A549 (cell line): ENCODE results near the gene BATF. TPM values are rescaled to one million over a fixed set of nuclear protein-coding genes. Genes with fewer than 3 reads are reported as not detected.

ENCODE experiments used
- ATAC-seq, 2 experiments: fragments of 200-7000 bp in 1 of 2; fragments of >200 bp in 1 of 2; cut with Nextera tagmentation in 1 of 2; cut with Tn5 transposase in 1 of 2; 3 replicates each; pipeline versions ENCODE4 v1.8.0 to v1.9.1; 2018 to 2020; ENCODE audit warnings: mild to moderate bottlenecking in 1 of 2, moderate library complexity in 1 of 2
- CTCF ChIA-PET: fragments of 300-600 bp; sonication (Branson Sonifier 250); formaldehyde crosslinking; extraction: SDS; loops from one replicate; lab custom pipeline; 2021; ENCODE audit warnings: antibody characterized with exemption, inconsistent platforms; lab: Yijun Ruan, JAX
- POLR2A ChIA-PET: fragments of 350-600 bp; formaldehyde crosslinking; extraction: SDS; loops from one replicate; lab custom pipeline; 2021; ENCODE audit warnings: antibody characterized with exemption, inconsistent platforms; lab: Yijun Ruan, JAX
- DNase-seq, 2 experiments: peaks; one replicate each; pipeline versions ENCODE4 v3.0.0 to v3.0.0-alpha.2; 2011 to 2016; ENCODE audit warnings: low read depth in 1 of 2, low spot score in 1 of 2
- FAIRE-seq: peaks from 2 replicates; lab custom pipeline; 2011; peaks lifted over from hg19 to GRCh38; lab: Jason Lieb, UNC
- H3K27ac ChIP-seq, 2 experiments: fragments of >200 bp; sonication (Bioruptor Twin); formaldehyde crosslinking; 3 replicates each; pipeline ENCODE4 v1.5.1; 2016 to 2017
- H3K4me1 ChIP-seq: fragments of >200 bp; sonication (Bioruptor Twin); formaldehyde crosslinking; 3 replicates; pipeline ENCODE4 v1.6.1; 2016
- H3K4me2 ChIP-seq: fragments of >200 bp; sonication (Bioruptor Twin); formaldehyde crosslinking; 3 replicates; pipeline ENCODE4 v1.6.1; 2016
- H3K4me3 ChIP-seq: fragments of >200 bp; sonication (Bioruptor Twin); formaldehyde crosslinking; 3 replicates; pipeline ENCODE4 v1.5.1; 2016
- H3K9me3 ChIP-seq: fragments of >200 bp; sonication (Bioruptor Twin); formaldehyde crosslinking; 3 replicates; pipeline ENCODE4 v1.6.1; 2016
- BCL3 ChIP-seq: fragments of >200 bp; sonication (Bioruptor Twin); formaldehyde crosslinking; IDR thresholded peaks from 3 replicates; pipeline ENCODE4 v1.6.1; 2016
- CBX8 ChIP-seq: fragments of 200-600 bp; sonication (generic); IDR thresholded peaks from 2 replicates; pipeline ENCODE4 v1.6.1; 2016
- CEBPB ChIP-seq, 2 experiments: fragments of >200 bp in 1 of 2; sonication (Bioruptor Twin) in 1 of 2; formaldehyde crosslinking in 1 of 2; IDR thresholded peaks; 2 replicates each; pipeline ENCODE4 v1.6.1; 2012 to 2016
- EP300 ChIP-seq, 2 experiments: fragments of >200 bp; sonication (Bioruptor Twin); formaldehyde crosslinking; IDR thresholded peaks; 2 replicates in 1 of 2; 3 replicates in 1 of 2; pipeline ENCODE4 v1.6.1; 2016 to 2017
- FOSB ChIP-seq: fragments of 250-450 bp; sonication (Bioruptor Pico); IDR thresholded peaks from 2 replicates; pipeline ENCODE4 v1.5.0; 2020; ENCODE audit warnings: mild to moderate bottlenecking, moderate library complexity
- FOSL2 ChIP-seq, 2 experiments: fragments of 450-650 bp in 1 of 2; fragments of >200 bp in 1 of 2; sonication (Bioruptor Twin) in 1 of 2; formaldehyde crosslinking; IDR thresholded peaks; 2 replicates each; pipeline versions ENCODE4 v1.5.0 to v1.6.1; 2016 to 2020; ENCODE audit warnings: mild to moderate bottlenecking in 1 of 2, moderate library complexity in 1 of 2
- FOXS1 ChIP-seq: fragments of 250-450 bp; sonication (Bioruptor Pico); IDR thresholded peaks from 2 replicates; pipeline ENCODE4 v1.5.0; 2020; ENCODE audit warnings: mild to moderate bottlenecking, moderate library complexity
- HEYL ChIP-seq: fragments of 250-450 bp; sonication (Bioruptor Pico); IDR thresholded peaks from 2 replicates; pipeline ENCODE4 v1.8.0; 2021; ENCODE audit warnings: mild to moderate bottlenecking, moderate library complexity
- HOXB13 ChIP-seq: fragments of 250-450 bp; sonication (Bioruptor Pico); IDR thresholded peaks from 2 replicates; pipeline ENCODE4 v1.5.0; 2020; ENCODE audit warnings: low read depth, mild to moderate bottlenecking, moderate library complexity
- HOXB5 ChIP-seq: fragments of 250-450 bp; sonication (Bioruptor Pico); IDR thresholded peaks from 2 replicates; pipeline ENCODE4 v1.5.0; 2020; ENCODE audit warnings: mild to moderate bottlenecking, moderate library complexity
- MAX ChIP-seq: IDR thresholded peaks from 2 replicates; pipeline ENCODE4 v1.6.1; 2012
- MAZ ChIP-seq: fragments of 150-350 bp; IDR thresholded peaks from 2 replicates; pipeline ENCODE4 v1.6.1; 2014; ENCODE audit warnings: antibody characterized with exemption, low read depth, low read length, borderline replicate concordance
- MYC ChIP-seq: IDR thresholded peaks from 2 replicates; pipeline ENCODE4 v1.6.1; 2012; ENCODE audit warnings: mild to moderate bottlenecking, inconsistent platforms, low read length, improper control_type of control experiment, borderline replicate concordance
- POLR2A ChIP-seq: IDR thresholded peaks from 2 replicates; pipeline ENCODE4 v1.6.1; 2012; ENCODE audit warnings: mild to moderate bottlenecking, low read length
- RCOR1 ChIP-seq: fragments of 150-350 bp; IDR thresholded peaks from 2 replicates; pipeline ENCODE4 v1.6.1; 2014; ENCODE audit warnings: antibody characterized with exemption, low read length, low read depth
- USF2 ChIP-seq: fragments of 450-650 bp; IDR thresholded peaks from 2 replicates; pipeline ENCODE4 v1.6.1; 2014; ENCODE audit warnings: antibody characterized with exemption
- ZC3H11A ChIP-seq: fragments of 450-650 bp; IDR thresholded peaks from 2 replicates; pipeline ENCODE4 v1.6.1; 2014; ENCODE audit warnings: antibody characterized with exemption, mild to moderate bottlenecking
- ZFP36 ChIP-seq: fragments of 450-650 bp; IDR thresholded peaks from 2 replicates; pipeline ENCODE4 v1.6.1; 2014; ENCODE audit warnings: borderline replicate concordance; ENCODE audit not compliant: partially characterized antibody
- ZNF302 ChIP-seq: fragments of 250-450 bp; sonication (Bioruptor Pico); IDR thresholded peaks from 2 replicates; pipeline ENCODE4 v1.9.0; 2021; ENCODE audit warnings: inconsistent platforms, mild to moderate bottlenecking, moderate library complexity
- WGBS: methylation state at CpG from one replicate; pipeline ENCODE4 v1.1.6; 2017; ENCODE audit errors: missing lambda C conversion rate; 5-methylcytosine and 5-hydroxymethylcytosine counted together
- polyA plus RNA-seq, 4 experiments: library from polyadenylated mRNA; depleted of rRNA in 3 of 4; stranded (reverse); fragments of >200 nt; fragmentation: RNase III in 1 of 4; extraction: RNeasy Plus Mini Kit Qiagen cat#74134 plus additional on column Dnase treatment in 1 of 4; gene quantifications; 2 replicates in 3 of 4; 3 replicates in 1 of 4; pipeline ENCODE4 v1.2.3, GENCODE V29; 2011 to 2017
- TF ChIP-seq, protein P1 (sequence below): IDR thresholded peaks from 2 replicates; pipeline ENCODE4 v1.6.1; 2012; ENCODE audit warnings: low read depth, borderline replicate concordance
- TF ChIP-seq, protein P2 (sequence below): fragments of 200-600 bp; sonication (generic); IDR thresholded peaks from 2 replicates; pipeline ENCODE4 v1.6.1; 2016; ENCODE audit warnings: antibody characterized with exemption, mild to moderate bottlenecking, moderate library complexity

BATF gene
- polyA plus RNA-seq, 2 of the 4 experiments (the other 2 are of a cell fraction) = not detected

DNA sequence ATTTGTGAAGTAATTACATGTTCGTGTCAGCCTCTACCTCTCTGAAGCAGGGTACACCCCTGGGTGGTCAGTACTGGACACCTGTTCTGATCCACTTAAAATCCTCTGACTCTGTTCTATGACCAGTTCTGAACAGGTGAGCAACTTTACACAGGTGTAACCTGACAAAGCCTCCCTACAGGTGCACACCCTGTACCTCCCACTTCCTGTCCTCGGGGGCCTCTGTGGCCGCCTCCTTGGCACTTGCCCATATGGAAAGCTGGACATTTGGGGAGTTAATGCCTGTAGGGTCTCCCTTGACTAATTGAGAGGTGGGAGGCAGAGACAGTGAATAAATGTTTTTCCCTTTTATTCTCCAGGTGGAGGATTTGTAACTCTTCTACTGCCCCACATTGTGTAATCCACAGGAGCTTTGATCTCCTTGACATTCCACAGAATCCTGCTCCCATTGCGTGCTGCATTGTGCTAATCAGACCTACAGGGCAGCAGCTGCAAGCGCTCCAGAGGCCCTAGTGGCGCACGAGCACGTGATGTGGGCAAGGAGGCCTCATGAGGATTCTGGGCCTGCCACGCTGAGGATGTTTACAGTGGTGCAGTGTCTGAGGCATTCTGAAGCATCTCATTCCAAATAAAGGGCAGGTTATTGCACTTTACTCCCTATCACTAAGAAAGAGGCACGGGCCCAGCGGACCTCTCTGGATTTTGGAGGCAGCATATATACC, 45.8 kb upstream of the BATF start (continued):
- no peak for TF ChIP-seq EP300 (IDR thresholded peaks at IDR 0.05)

- no peaks in the 10 kb centered on the region for H3K9me3 ChIP-seq
- 91% methylated on average over 5 of the region's 5 CpGs for WGBS
- no peak overlapping the region for H3K27ac ChIP-seq
- ChIA-PET POLR2A (no interaction called here), CTCF (interaction anchor here (0.9 to 5.9 kb wide), 5 partner anchors 9 to 169 kb away, joined by 3 to 51 read pairs (median 7); no protein-coding TSS in a partner anchor)
- H3K4me1 ChIP-seq = no peaks in the 10 kb centered on the region
- H3K4me3 ChIP-seq = no peak overlapping the region
- no peak for FAIRE-seq
- H3K4me2 ChIP-seq = no peak overlapping the region
- DNase-seq = no peak
- TF ChIP-seq POLR2A (no peak), FOSB (CRISPR knock-in tag) (no peak), RCOR1 (no peak), MYC (no peak), CBX8 (no peak), FOXS1 (CRISPR knock-in tag) (no peak)
- TF ChIP-seq, protein P1, sequence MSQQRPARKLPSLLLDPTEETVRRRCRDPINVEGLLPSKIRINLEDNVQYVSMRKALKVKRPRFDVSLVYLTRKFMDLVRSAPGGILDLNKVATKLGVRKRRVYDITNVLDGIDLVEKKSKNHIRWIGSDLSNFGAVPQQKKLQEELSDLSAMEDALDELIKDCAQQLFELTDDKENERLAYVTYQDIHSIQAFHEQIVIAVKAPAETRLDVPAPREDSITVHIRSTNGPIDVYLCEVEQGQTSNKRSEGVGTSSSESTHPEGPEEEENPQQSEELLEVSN = no peak
- ATAC-seq = peak in 1 of 2 experiments; percentile 6; a peak in 2 of 6 replicates
Measured at GRCh38 chr14:75477881-75478280, 44.4 kb upstream of the BATF start.

- no peak for FAIRE-seq
- Histone ChIP-seq H3K27ac (no peak overlapping the region), H3K4me1 (no peaks in the 10 kb centered on the region), H3K4me2 (no peak overlapping the region), H3K4me3 (no peak overlapping the region), H3K9me3 (no peaks in the 10 kb centered on the region)
- CTCF ChIA-PET = interaction anchor here (0.7 to 5.9 kb wide), 10 partner anchors 9 to 178 kb away, joined by 3 to 51 read pairs (median 4); no protein-coding TSS in a partner anchor
- no peak for ATAC-seq
- DNase-seq = no peak
- WGBS = 66% methylated on average over 11 of the region's 11 CpGs
- TF ChIP-seq ZC3H11A (no peak), MAZ (no peak), MAX (no peak), ZNF302 (CRISPR knock-in tag) (no peak), ZFP36 (no peak)
- POLR2A ChIA-PET = no interaction called here
Measured at GRCh38 chr14:75479770-75480600, 42.3 kb upstream of the BATF start.

GRCh38 chr14:75482366-75482765, 39.9 kb upstream of the BATF start:
- DNase-seq = no peak
- Histone ChIP-seq H3K4me1 (0 out of 3 replicates have a peak, but pooled peaks cover 2% of the 10 kb centered on the region), H3K9me3 (no peaks in the 10 kb centered on the region), H3K4me2 (no peak overlapping the region), H3K27ac (0 out of 6 replicates have a peak overlapping the region, but pooled peaks of 1 of the 2 experiments have one; percentile 4), H3K4me3 (no peak overlapping the region)
- ChIA-PET CTCF (interaction anchor here (0.5 to 4.8 kb wide), 3 partner anchors 79 to 414 kb away, joined by 3 to 26 read pairs (median 16); no protein-coding TSS in a partner anchor), POLR2A (no interaction called here)
- no peak for TF ChIP-seq BCL3
- no peak for TF ChIP-seq USF2
- no peak for TF ChIP-seq FOSL2 (IDR thresholded peaks at IDR 0.05)
- no peak for TF ChIP-seq FOSL2 (CRISPR knock-in tag; IDR thresholded peaks at IDR 0.05)
- no peak for TF ChIP-seq FOSB (CRISPR knock-in tag)
- TF ChIP-seq, protein P2, sequence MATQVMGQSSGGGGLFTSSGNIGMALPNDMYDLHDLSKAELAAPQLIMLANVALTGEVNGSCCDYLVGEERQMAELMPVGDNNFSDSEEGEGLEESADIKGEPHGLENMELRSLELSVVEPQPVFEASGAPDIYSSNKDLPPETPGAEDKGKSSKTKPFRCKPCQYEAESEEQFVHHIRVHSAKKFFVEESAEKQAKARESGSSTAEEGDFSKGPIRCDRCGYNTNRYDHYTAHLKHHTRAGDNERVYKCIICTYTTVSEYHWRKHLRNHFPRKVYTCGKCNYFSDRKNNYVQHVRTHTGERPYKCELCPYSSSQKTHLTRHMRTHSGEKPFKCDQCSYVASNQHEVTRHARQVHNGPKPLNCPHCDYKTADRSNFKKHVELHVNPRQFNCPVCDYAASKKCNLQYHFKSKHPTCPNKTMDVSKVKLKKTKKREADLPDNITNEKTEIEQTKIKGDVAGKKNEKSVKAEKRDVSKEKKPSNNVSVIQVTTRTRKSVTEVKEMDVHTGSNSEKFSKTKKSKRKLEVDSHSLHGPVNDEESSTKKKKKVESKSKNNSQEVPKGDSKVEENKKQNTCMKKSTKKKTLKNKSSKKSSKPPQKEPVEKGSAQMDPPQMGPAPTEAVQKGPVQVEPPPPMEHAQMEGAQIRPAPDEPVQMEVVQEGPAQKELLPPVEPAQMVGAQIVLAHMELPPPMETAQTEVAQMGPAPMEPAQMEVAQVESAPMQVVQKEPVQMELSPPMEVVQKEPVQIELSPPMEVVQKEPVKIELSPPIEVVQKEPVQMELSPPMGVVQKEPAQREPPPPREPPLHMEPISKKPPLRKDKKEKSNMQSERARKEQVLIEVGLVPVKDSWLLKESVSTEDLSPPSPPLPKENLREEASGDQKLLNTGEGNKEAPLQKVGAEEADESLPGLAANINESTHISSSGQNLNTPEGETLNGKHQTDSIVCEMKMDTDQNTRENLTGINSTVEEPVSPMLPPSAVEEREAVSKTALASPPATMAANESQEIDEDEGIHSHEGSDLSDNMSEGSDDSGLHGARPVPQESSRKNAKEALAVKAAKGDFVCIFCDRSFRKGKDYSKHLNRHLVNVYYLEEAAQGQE = no peak
- no peak for TF ChIP-seq CEBPB (IDR thresholded peaks at IDR 0.05)
- no peak for TF ChIP-seq HOXB13
- no peak for TF ChIP-seq HOXB5 (CRISPR knock-in tag)
- no peak for TF ChIP-seq RCOR1
- TF ChIP-seq MAX = no peak
- no peak for TF ChIP-seq HEYL (CRISPR knock-in tag)
- 62% methylated on average over 3 of the region's 4 CpGs for WGBS
- no peak for ATAC-seq
- no peak for FAIRE-seq
